Activated CD8-positive, alpha-beta memory T cell treated with anti-CD3 and anti-CD28 coated beads, Interleukin-2, amount 10 ng/mL, durations not matched to agents 7 days and 5 days (primary cell): Measurements from ENCODE around the gene CRK. TPM values are rescaled to one million over a fixed set of nuclear protein-coding genes. Genes with fewer than 3 reads are reported as not detected.
A peak's percentile ranks its signal among the peaks of the same experiment; 100 is the strongest.
"Not testable (repeated sequence)": the region's sequence is repeated elsewhere in the genome, so short reads cannot be mapped to it uniquely, and the experiment has no call there.

ENCODE experiments used
- ATAC-seq: fragments of 150-1000 bp; cut with Tn5 transposase; one replicate; pipeline ENCODE4 v1.10.0; 2021; ENCODE audit warnings: moderate library complexity
- CTCF ChIA-PET: fragments of 350-600 bp; sonication (Branson Sonifier 250); formaldehyde crosslinking; loops from one replicate; lab custom pipeline; 2021; ENCODE audit warnings: antibody characterized with exemption; lab: Charles Lee
- DNase-seq: peaks from one replicate; pipeline ENCODE4 v3.0.0-alpha.2; 2020
- H3K27ac Mint-ChIP-seq: one replicate; pipeline ENCODE4 v1.8.0; 2021; ENCODE audit warnings: mild to moderate bottlenecking, mixed read lengths
- H3K27me3 Mint-ChIP-seq: one replicate; pipeline ENCODE4 v1.8.0; 2021; ENCODE audit warnings: mixed read lengths
- H3K36me3 Mint-ChIP-seq: one replicate; pipeline ENCODE4 v1.8.0; 2021; ENCODE audit warnings: mild to moderate bottlenecking, mixed read lengths
- H3K4me1 Mint-ChIP-seq: one replicate; pipeline ENCODE4 v1.8.0; 2021; ENCODE audit warnings: mixed read lengths
- H3K4me3 Mint-ChIP-seq: one replicate; pipeline ENCODE4 v1.8.0; 2021; ENCODE audit warnings: mild to moderate bottlenecking, moderate library complexity, mixed read lengths
- H3K9me3 Mint-ChIP-seq: one replicate; pipeline ENCODE4 v1.8.0; 2022; ENCODE audit warnings: low read depth, mixed read lengths
- total RNA-seq, 2 experiments: library from RNA; stranded (reverse); gene quantifications; one replicate each; pipeline ENCODE4 v1.2.3, GENCODE V29; 2021

CRK gene
- total RNA-seq, 2 experiments from 2014 or later, result 18.3 to 20.7 TPM

DNA sequence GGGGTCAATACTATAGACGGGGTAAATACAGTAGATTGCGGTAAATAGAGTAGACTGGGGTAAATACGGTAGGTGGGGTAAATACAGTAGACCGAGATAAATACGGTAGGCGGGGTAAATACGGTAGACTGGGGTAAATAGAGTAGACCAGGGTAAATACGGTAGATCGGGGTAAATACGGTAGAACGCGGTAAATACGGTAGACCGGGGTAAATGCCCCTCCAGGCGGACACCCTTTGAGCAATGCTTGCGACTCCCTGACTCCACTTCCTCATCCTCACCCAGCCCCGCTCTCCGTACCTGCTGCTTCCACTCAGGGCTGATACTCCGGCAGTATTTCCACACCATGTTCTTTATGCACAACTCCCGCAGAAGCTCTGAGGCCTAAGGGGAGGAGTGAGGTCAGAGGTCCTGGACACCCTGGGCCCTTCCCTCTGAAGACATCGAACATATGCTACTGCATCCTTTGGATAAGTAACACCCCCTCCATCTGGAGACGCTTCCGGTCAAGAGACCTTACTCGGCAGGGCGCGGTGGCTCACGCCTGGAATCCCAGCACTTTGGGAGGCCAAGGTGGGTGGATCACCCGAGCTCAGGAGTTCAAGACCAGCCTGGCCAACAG, 13.3 kb upstream of the CRK start:
- Mint-ChIP-seq H3K27me3 (peaks cover 2% of the 10 kb centered on the region), H3K27ac (no peak overlapping the region), H3K36me3 (peaks cover 26% of the 10 kb centered on the region), H3K9me3 (peaks cover 4% of the 10 kb centered on the region), H3K4me3 (no peak overlapping the region), H3K4me1 (peaks cover 7% of the 10 kb centered on the region)
- CTCF ChIA-PET, result interaction anchor here (1.1 kb wide), 1 partner anchor 9 kb away, joined by 3 read pairs; no protein-coding TSS in a partner anchor
- no peak for DNase-seq
- ATAC-seq, result no peak

DNA sequence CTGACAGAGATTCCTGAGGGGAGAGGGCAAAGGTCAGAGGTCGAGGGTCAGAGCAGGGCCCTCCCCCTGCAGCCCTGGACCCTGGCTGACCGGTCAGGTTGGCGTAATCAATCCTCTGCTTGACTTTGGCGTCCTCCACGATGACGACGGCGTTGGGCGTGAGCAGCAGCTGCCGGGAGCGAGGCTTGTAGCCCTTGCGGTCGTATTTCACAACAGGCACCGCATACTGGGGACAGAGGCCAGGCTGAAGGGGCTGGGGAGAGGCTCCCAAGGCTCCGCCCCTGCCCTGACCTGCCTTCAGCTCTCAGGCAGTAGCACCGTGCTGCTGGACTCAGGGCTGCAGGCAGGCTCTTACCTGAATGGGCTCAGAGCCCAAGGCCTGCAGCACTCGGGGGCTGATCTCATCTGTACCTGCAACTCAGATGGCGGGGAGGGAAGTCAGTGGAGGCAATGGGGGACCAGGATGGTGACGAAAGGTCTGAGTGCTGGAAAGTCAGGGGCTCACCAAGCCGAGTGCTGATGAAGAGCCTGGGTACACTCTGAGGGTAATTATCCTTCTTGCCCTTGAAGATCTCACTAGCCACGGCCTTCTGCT, 12.0 kb upstream of the CRK start:
- H3K27me3 Mint-ChIP-seq, result peaks cover 8% of the 10 kb centered on the region
- no peak for ATAC-seq
- peaks cover 26% of the 10 kb centered on the region for H3K36me3 Mint-ChIP-seq
- CTCF ChIA-PET, result no interaction called here
- H3K4me3 Mint-ChIP-seq, result no peak overlapping the region
- H3K9me3 Mint-ChIP-seq, result peaks cover 4% of the 10 kb centered on the region
- no peak overlapping the region for H3K27ac Mint-ChIP-seq
- DNase-seq, result no peak
- H3K4me1 Mint-ChIP-seq, result peaks cover 7% of the 10 kb centered on the region

DNA sequence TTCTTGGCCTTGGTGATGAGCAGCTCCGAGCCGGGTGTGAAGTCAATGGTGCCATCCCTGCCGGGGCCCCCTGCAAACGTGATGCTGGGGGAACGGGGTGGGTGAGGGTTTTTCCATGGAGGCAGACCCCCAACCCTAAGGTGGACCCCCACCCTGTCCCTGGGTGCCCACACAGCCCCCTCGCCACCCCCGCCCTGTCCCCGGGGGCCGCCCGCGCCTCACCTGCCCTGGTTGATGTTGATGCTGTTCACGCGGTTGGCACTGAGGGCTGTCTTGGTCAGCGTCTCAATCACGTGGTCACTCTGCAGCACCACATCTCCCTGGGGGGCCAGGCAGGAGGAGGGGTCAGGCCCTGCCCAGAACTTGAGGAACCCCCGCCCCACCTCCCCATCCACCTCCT, 11.2 kb upstream of the CRK start:
- Mint-ChIP-seq H3K9me3 (peaks cover 4% of the 10 kb centered on the region), H3K4me3 (no peak overlapping the region), H3K27me3 (peaks cover 13% of the 10 kb centered on the region), H3K4me1 (peaks cover 15% of the 10 kb centered on the region), H3K27ac (no peak overlapping the region), H3K36me3 (peaks cover 26% of the 10 kb centered on the region)
- CTCF ChIA-PET, result no interaction called here
- no peak for DNase-seq
- no peak for ATAC-seq

DNA sequence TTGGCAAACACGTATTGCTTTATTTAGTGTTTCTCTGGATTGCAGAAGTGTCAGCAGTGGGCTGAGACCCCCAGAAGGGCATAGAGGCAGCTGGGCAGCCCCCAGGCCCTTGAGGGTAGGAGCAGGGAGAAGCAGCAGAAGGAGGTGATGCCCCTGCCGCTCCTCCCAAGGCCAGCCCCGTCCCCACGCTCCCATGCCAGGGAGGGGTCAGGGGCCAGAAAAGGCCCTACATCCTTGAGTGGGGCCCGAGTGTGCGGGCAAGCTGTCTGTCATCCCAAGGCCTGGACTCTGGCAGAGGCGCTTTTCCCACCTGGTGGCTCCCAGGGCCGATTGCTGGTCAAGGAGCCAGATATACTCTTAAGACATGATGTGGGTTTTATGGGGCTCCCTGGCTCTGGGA, 8.2 kb upstream of the CRK start:
- no peak for DNase-seq
- peaks cover 13% of the 10 kb centered on the region for H3K36me3 Mint-ChIP-seq
- H3K27ac Mint-ChIP-seq, result no peak overlapping the region
- ATAC-seq, result no peak
- peaks cover 36% of the 10 kb centered on the region for H3K27me3 Mint-ChIP-seq
- peaks cover 4% of the 10 kb centered on the region for H3K9me3 Mint-ChIP-seq
- H3K4me3 Mint-ChIP-seq, result no peak overlapping the region
- peaks cover 20% of the 10 kb centered on the region for H3K4me1 Mint-ChIP-seq
- CTCF ChIA-PET, result no interaction called here

DNA sequence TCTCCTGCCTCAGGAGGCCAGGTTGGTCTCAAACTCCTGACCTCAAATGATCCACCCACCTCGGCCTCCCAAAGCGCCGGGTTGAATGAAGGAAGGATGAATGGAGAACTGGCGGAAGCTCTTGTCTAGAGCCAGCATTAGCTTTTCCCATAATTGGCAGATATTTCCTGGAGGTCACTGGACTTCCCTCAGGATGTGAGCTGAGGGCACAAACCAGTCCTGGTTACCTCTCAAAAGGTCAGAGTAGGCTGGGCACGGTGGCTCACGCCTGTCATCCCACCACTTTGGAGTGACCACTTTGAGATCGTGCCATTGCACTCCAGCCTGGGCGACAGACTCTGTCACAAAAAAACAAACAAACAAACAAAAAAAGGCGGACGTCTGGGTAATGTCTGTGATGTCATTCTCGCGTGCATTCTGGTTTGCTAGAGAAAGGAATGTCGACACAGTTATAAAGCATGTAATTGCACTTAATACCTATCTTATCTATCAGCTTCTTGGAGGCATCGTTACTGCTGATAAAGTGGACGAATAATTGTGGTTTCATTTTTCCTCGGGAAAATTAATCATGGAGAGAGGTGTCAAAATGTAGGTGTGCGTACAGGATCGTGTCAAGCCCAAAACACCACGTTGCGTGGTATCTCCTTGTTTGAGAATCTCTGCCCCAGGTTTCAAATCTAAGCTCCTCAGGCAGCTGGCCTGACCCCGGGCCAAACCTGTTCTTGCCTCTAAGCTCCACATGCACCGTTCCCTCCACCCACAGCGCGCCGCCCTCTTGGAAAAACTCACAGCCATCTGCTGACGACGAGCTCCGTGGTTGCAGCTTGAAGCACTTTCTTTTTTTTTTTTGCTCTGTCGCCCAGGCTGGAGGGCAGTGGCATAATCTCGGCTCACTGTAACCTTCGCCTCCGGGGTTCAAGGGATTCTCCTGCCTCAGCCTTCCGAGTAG, 6.4 kb upstream of the CRK start:
- Mint-ChIP-seq H3K9me3 (no peaks in the 10 kb centered on the region), H3K4me1 (peaks cover 22% of the 10 kb centered on the region), H3K27me3 (peaks cover 39% of the 10 kb centered on the region), H3K36me3 (no peaks in the 10 kb centered on the region), H3K4me3 (no peak overlapping the region), H3K27ac (no peak overlapping the region)
- DNase-seq (no peak), ATAC-seq (no peak)
- CTCF ChIA-PET, result interaction anchor here (1.4 to 1.7 kb wide), 3 partner anchors 22 to 167 kb away, joined by 3 to 8 read pairs (median 5); partner anchors contain the start of gene INPP5K

DNA sequence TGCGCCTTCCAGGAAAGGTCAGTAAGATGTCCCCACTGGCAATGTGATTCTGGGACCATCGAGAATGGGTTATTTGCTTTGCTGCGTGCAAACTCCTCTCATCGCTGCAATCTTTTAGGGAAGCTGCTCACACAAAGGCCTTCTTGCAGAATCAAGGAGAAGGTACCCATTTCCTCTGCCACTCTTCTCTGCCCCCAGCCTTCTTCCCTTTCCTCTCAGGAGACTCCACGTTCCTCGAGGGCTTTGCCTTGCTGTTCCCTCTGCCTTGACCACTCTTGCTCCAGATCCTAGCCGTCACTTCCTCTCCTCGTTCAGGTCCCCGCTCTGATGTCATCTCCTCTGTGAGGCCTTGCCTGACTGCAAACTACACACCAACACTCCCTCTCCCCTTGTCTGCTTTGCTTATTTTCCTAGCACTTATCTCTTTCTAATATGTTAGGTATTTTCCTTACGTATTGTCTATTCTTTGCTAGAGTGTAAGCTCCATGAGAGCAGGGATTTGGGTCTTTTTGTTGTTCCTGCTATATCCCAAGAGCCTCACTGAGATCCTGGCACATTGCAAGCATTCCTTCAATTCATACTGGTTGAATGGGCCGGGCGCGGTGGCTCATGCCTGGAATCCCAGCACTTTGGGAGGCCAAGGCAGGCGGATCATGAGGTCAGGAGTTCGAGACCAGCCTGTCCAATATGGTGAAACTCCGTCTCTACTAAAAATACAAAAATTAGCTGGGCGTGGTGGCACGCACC, 5.3 kb upstream of the CRK start:
- Mint-ChIP-seq H3K27ac (no peak overlapping the region), H3K9me3 (no peaks in the 10 kb centered on the region), H3K4me1 (peaks cover 26% of the 10 kb centered on the region), H3K27me3 (peaks cover 43% of the 10 kb centered on the region), H3K36me3 (no peaks in the 10 kb centered on the region), H3K4me3 (no peak overlapping the region)
- DNase-seq, result no peak
- no peak for ATAC-seq
- CTCF ChIA-PET, result no interaction called here

DNA sequence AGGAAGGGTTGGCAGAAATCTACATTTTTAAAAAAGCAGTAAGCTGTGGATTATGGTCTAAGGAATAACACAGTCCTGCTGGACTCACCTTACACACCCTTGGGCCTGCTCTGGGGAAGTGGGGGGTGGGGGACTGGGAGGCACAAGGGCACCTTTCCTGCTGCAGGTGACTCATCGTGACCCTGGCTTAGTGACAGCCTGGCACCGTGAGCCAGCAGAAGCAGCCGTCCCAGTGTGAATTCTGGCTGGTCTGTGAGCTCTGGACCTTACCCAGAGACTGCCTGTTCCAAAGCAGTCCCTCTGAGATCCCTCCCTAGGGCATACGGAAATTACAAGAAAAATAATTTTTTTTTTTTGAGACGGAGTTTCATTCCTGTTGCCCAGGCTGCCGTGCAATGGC, 4.2 kb upstream of the CRK start:
- Mint-ChIP-seq H3K4me1 (peaks cover 28% of the 10 kb centered on the region), H3K4me3 (no peak overlapping the region)
- CTCF ChIA-PET, result interaction anchor here (0.8 to 1.6 kb wide), 3 partner anchors 9 to 170 kb away, joined by 3 to 8 read pairs (median 5); no protein-coding TSS in a partner anchor

DNA sequence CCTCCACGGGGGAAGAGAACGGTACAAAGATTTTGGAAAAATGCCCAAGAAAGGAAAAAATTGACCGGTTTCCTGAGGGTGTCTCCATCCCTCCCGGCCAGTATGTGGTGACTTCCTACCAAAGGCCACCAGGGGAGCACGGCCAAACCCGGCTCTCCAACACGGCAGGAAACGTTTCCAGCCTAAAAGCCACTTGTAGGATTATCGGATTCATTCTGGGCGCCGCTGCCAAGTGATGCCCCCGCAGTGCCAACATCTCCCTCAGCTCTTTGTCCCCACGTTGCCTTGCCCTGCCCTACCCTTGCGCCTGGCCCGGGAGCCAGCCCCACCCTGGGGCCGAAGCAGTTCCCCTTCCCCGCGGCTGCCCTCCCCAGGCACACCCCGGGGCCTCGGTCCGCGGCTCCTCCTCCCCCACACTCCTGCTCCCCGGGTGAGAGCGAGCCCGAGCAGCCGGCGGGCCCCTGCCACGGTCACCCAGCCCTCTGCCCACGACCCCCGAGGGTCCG, 688 bp downstream of the CRK start:
- H3K4me1 Mint-ChIP-seq, result peaks cover 36% of the 10 kb centered on the region
- peak overlapping the region; percentile 88 for H3K4me3 Mint-ChIP-seq
- H3K27ac Mint-ChIP-seq, result peak overlapping the region; percentile 87
- peaks cover 15% of the 10 kb centered on the region for H3K27me3 Mint-ChIP-seq
- peak; percentile 24 for ATAC-seq
- CTCF ChIA-PET, result interaction anchor here (0.9 to 2.3 kb wide), 3 partner anchors 30 to 90 kb away, joined by 3 to 11 read pairs (median 4); no protein-coding TSS in a partner anchor
- peaks cover 14% of the 10 kb centered on the region for H3K36me3 Mint-ChIP-seq
- peak; percentile 65 for DNase-seq
- no peaks in the 10 kb centered on the region for H3K9me3 Mint-ChIP-seq

More for the DNA sequence above, 4.2 kb upstream of the CRK start:
- H3K27me3 Mint-ChIP-seq, result peaks cover 43% of the 10 kb centered on the region
- no peak for DNase-seq
- H3K27ac Mint-ChIP-seq, result no peak overlapping the region
- no peaks in the 10 kb centered on the region for H3K9me3 Mint-ChIP-seq
- no peaks in the 10 kb centered on the region for H3K36me3 Mint-ChIP-seq
- no peak for ATAC-seq

DNA sequence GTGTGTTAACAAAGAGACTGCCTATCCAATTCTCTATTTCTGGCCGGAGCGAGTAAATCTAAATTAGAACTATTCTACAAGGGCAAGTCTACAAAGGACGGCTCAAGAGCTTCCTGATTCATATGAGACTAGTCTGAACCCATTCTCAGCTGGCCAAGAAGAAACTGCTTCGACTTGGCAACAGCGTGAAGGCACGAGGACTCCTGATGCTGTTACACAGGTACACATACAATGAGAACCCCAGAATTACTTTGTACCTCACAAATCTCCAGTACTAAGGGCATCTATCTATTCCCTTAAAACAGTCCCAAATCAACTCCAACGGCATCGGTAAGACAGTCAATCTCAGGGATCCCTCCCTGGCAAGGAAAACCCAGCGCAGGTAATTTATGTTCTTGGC, 1.5 kb downstream of the CRK start:
- DNase-seq (no peak), ATAC-seq (no peak)
- H3K9me3 Mint-ChIP-seq, result no peaks in the 10 kb centered on the region
- H3K36me3 Mint-ChIP-seq, result peaks cover 14% of the 10 kb centered on the region
- peak overlapping the region; percentile 87 for H3K27ac Mint-ChIP-seq
- peaks cover 37% of the 10 kb centered on the region for H3K4me1 Mint-ChIP-seq
- peaks cover 8% of the 10 kb centered on the region for H3K27me3 Mint-ChIP-seq
- peak overlapping the region; percentile 88 for H3K4me3 Mint-ChIP-seq
- CTCF ChIA-PET, result interaction anchor here (1.1 to 1.8 kb wide), 2 partner anchors 11 to 61 kb away, joined by 4 read pairs; no protein-coding TSS in a partner anchor

DNA sequence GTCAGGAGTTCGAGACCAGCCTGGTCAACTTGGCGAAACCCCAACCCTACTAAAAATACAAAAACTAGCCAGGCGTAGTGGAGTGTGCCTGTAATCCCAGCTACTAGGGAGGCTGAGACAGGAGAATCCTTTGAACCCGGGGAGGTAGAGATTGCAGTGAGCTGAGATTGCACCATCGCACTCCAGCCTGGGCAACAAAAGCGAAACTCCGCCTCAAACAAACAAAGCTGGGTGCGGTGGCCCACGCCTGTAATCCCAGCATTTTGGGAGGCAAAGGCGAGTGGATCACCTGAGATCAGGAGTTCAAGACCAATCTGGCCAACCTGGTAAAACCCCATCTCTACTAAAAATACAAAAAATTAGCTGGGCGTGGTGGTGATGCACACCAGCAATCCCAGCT, 2.3 kb downstream of the CRK start:
- Mint-ChIP-seq H3K4me1 (peaks cover 42% of the 10 kb centered on the region), H3K36me3 (peaks cover 21% of the 10 kb centered on the region)
- not testable (repeated sequence) for H3K9me3 Mint-ChIP-seq, ATAC-seq, H3K4me3 Mint-ChIP-seq, DNase-seq, H3K27ac Mint-ChIP-seq, H3K27me3 Mint-ChIP-seq
- CTCF ChIA-PET, result interaction anchor here (1.1 to 1.8 kb wide), 3 partner anchors 10 to 177 kb away, joined by 3 to 4 read pairs (median 4); partner anchors contain the start of gene INPP5K

DNA sequence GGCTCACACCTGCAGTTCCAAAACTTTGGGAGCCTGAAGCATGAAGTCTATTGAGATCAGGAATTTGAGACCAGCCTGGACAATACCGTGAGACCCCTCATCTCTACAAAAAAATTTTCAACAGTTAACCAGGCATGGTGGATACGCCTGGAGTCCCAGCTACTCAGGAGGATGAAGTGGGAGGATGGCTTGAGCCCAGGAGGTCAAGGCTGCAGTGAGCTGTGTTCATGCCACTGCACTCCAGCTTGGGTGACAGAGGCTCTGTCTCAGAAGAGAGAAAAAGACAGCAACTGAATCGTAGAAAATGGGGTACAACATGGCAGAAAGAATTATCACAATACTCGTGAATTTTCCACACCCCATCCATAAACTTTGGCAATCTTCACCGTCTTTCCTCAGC, 3.2 kb downstream of the CRK start:
- Mint-ChIP-seq H3K9me3 (no peaks in the 10 kb centered on the region), H3K4me3 (no peak overlapping the region), H3K36me3 (peaks cover 21% of the 10 kb centered on the region), H3K27ac (no peak overlapping the region), H3K27me3 (peaks cover 8% of the 10 kb centered on the region), H3K4me1 (peaks cover 42% of the 10 kb centered on the region)
- DNase-seq (no peak), ATAC-seq (no peak)
- CTCF ChIA-PET, result interaction anchor here (1.1 to 1.8 kb wide), 3 partner anchors 9 to 177 kb away, joined by 3 to 4 read pairs (median 4); partner anchors contain the start of gene INPP5K

DNA sequence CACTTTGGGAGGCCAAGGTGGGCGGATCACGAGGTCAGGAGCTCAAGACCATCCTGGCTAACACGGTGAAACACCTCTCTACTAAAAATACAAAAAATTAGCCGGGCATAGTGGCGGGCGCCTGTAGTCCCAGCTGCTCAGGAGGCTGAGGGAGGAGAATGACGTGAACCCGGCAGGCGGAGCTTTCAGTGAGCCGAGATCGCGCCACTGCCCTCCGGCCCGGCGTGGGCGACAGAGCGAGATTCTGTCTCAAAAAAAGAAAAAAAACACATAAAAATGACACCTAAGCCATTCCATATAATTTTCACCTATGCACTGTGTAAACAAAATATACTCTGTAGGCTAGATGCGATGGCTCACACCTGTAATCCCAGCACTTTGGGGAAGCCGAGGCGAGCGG, 5.8 kb downstream of the CRK start:
- Mint-ChIP-seq H3K36me3 (peaks cover 21% of the 10 kb centered on the region), H3K4me1 (peaks cover 41% of the 10 kb centered on the region)
- not testable (repeated sequence) for H3K27ac Mint-ChIP-seq, H3K27me3 Mint-ChIP-seq, H3K9me3 Mint-ChIP-seq, H3K4me3 Mint-ChIP-seq, DNase-seq, ATAC-seq
- CTCF ChIA-PET, result interaction anchor here (1.4 kb wide), 1 partner anchor 85 kb away, joined by 5 read pairs; no protein-coding TSS in a partner anchor
